ENCODE results near the gene SERPINE1.
"Not testable (repeated sequence)": the region's sequence is repeated elsewhere in the genome, so short reads cannot be mapped to it uniquely, and the experiment has no call there.

Gene SERPINE1

GRCh38 chr7:101100858-101101847, 25.8 kb upstream of the SERPINE1 start:
- in situ Hi-C loops (cut with MboI; ENCODE audit: low sequenced_read_pairs): no loop called here

- in situ Hi-C loops (cut with MboI; ENCODE audit: low sequenced_read_pairs): no loop called here
Observed at GRCh38 chr7:101102026-101102425, 24.9 kb upstream of the SERPINE1 start.

DNA sequence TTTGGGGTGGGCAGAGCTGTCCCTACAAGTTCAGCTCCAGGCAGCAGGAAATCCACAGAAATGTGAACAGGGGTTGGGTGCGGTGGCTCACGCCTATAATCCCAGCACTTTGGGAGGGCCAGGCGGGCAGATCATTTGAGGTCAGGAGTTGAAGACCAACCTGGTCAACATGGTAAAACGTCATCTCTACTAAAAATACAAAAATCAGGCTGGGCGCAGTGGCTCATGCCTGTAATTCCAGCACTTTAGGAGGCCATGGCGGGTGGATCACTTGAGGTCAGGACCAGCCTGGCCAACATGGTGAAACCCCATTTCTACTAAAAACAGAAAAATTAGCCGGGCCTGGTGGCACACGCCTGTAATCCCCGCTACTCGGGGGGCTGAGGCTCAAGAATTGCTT, 23.2 kb upstream of the SERPINE1 start:
- in situ Hi-C loops (cut with MboI; ENCODE audit: low sequenced_read_pairs): not testable (repeated sequence)

- in situ Hi-C loops (cut with MboI; ENCODE audit: low sequenced_read_pairs): no loop called here
Observed at GRCh38 chr7:101104193-101104713, 22.7 kb upstream of the SERPINE1 start.

DNA sequence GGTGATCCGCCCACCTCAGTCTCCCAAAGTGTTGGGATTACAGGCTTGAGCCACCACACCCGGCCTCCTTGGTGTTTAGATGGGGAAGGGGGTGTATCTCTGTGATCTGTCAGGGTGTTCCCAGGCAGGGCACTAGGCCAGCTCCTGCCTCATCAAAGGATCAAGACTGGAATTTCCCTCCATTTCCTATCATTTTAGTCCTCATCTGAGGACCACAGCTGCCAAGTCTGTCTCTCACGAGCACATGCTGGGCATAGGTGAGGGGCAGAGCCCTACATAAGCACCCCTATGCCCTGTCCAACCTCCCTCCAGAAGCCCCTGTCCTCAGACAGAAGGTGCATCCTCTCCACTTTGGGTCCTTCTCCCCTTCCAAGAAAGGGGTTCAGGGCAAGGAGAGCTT, 22.1 kb upstream of the SERPINE1 start:
- in situ Hi-C loops (cut with MboI; ENCODE audit: low sequenced_read_pairs): no loop called here

DNA sequence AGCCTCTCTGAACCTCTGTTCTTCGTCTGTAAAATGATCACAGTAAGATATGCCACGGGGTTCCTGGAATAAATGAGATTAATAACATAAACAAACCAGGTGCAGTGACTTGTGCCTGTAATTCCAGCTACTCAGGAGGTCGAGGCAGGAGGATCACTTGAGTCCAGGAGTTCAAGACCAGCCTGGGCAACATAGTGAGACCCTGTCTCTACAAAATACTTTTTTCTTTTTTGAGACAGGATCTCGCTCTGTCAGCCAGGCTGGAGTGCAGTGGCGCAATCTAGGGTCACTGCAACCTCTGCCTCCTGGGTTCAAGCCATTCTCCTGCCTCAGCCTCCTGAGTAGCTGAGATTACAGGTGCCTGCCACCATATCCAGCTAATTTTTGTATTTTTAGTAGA, 21.7 kb upstream of the SERPINE1 start:
- in situ Hi-C loops (cut with MboI; ENCODE audit: low sequenced_read_pairs): not testable (repeated sequence)

GRCh38 chr7:101106386-101106785, 20.5 kb upstream of the SERPINE1 start:
- in situ Hi-C loops (cut with MboI; ENCODE audit: low sequenced_read_pairs): no loop called here

GRCh38 chr7:101108330-101108857, 18.5 kb upstream of the SERPINE1 start:
- in situ Hi-C loops (cut with MboI; ENCODE audit: low sequenced_read_pairs): no loop called here

DNA sequence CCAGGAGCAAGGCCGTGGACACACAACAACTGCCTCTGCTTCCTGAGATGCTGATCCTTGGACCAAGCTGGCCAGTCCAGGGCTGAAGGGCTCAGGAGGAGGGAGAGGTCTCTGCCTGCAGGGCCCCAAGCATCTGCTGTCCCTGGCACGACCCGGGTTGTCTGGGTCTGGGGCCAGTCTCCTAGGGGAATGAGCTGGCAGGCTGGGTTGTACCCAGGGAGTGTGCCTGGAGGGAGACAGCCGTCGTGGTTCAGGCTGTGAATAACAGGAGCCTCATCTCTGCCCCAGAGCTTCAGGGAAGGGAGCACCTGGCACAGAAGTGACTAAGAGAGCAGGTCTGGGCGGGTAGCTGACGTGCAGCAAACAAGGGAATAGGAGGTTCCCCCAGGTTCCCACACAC, 17.9 kb upstream of the SERPINE1 start:
- in situ Hi-C loops (cut with MboI; ENCODE audit: low sequenced_read_pairs): no loop called here

- in situ Hi-C loops (cut with MboI; ENCODE audit: low sequenced_read_pairs): no loop called here
Observed at GRCh38 chr7:101109368-101109767, 17.5 kb upstream of the SERPINE1 start.

DNA sequence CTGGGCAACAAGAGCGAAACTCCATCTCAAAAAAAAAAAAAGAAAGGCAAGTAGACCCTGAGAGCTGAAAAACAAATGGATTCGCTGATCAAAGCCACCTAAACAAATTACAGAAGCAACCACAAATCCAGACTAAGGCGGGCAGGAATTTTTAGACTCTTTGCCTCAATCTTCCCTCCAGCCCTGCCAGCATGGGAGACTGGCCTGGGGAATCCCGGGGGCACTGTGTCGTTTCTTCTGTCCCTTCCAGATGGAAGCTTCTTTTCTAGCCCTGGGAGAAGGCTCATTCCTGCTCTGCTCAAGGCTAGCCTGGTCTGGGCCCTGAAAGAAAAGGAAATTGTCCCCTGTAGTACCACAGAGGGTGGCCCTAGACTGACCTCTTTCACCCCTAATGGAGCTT, 15.6 kb upstream of the SERPINE1 start:
- in situ Hi-C loops (cut with MboI; ENCODE audit: low sequenced_read_pairs): no loop called here

DNA sequence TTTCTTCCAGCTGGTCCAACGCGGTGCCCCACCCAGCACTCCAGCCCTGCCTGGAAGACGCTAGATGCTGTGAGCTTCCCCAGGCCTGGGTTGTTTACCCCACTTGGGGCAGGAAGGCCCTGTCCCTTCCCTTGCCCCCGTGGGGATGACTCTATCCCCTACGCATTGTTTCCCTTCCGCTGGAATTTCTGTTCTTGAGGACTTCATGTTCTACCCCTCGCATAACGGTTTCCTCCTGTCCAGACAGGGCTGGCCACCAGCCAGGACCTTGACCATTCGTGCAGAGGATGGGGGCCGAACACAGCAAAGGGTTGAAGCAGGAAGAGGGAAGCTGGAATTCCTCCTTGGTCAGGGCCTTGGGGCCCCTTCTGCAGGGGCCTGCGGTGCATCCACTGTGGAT, 14.7 kb upstream of the SERPINE1 start:
- in situ Hi-C loops (cut with MboI; ENCODE audit: low sequenced_read_pairs): no loop called here

GRCh38 chr7:101113140-101113539, 13.8 kb upstream of the SERPINE1 start:
- in situ Hi-C loops (cut with MboI; ENCODE audit: low sequenced_read_pairs): not testable (repeated sequence)

- in situ Hi-C loops (cut with MboI; ENCODE audit: low sequenced_read_pairs): no loop called here
Observed at GRCh38 chr7:101113836-101114235, 13.1 kb upstream of the SERPINE1 start.

DNA sequence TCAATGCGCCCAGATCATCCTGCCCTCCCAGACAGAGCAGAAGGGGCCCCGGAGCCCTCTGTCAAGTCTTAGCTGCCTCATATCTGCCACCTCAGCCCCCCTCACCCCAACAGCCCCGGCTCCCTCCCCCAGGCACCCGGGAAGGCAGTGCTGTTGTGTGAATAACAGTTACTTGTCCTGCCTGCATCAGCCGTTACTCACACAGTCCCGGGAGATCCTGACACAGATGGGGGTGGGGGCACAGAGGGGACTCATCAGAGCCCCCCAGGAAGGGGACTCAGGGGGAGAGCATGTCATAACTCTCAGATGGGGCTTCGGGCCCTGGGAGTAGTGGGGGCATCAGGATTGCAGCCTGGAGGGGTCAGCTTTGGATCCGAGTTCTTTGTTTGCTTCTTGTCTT, 12.4 kb upstream of the SERPINE1 start:
- in situ Hi-C loops (cut with MboI; ENCODE audit: low sequenced_read_pairs): no loop called here

- in situ Hi-C loops (cut with MboI; ENCODE audit: low sequenced_read_pairs): no loop called here
Observed at GRCh38 chr7:101115215-101115614, 11.7 kb upstream of the SERPINE1 start.

GRCh38 chr7:101116898-101117297, 10.0 kb upstream of the SERPINE1 start:
- in situ Hi-C loops (cut with MboI; ENCODE audit: low sequenced_read_pairs): no loop called here

- in situ Hi-C loops (cut with MboI; ENCODE audit: low sequenced_read_pairs): no loop called here
Observed at GRCh38 chr7:101118856-101119255, 8.0 kb upstream of the SERPINE1 start.

GRCh38 chr7:101119876-101120275, 7.0 kb upstream of the SERPINE1 start:
- in situ Hi-C loops (cut with MboI; ENCODE audit: low sequenced_read_pairs): no loop called here

GRCh38 chr7:101120315-101120714, 6.6 kb upstream of the SERPINE1 start:
- in situ Hi-C loops (cut with MboI; ENCODE audit: low sequenced_read_pairs): no loop called here

DNA sequence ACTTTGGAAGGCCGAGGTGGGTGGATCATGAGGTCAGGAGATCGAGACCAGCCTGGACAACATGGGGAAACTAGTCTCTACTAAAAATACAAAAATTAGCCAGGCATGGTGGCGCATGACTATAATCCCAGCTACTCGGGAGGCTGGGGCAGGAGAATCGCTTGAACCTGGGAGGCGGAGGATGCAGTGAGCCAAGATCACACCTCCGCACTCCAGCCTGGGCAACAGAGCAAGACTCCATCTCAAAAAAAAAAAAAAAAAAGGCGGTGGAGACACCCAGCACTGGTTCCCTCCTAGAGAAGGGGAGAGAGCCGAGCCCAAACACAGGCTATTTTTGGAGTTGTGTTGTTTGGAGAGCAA, 5.3 kb upstream of the SERPINE1 start:
- in situ Hi-C loops (cut with MboI; ENCODE audit: low sequenced_read_pairs): not testable (repeated sequence)
